WTC11 (cell line): ENCODE results near the gene DGKQ. TPM values are rescaled to one million over a fixed set of nuclear protein-coding genes. Genes with fewer than 3 reads are reported as not detected.

ENCODE experiments used
- ATAC-seq: fragments of 200-7000 bp; cut with Tn5 transposase; 2 replicates; pipeline ENCODE4 v1.10.0; 2021; ENCODE audit warnings: mild to moderate bottlenecking, moderate library complexity
- CTCF ChIA-PET: fragments of 300-600 bp; sonication (Branson Sonifier 250); formaldehyde crosslinking; loops from one replicate; lab custom pipeline; 2021; ENCODE audit warnings: antibody characterized with exemption; lab: Charles Lee
- POLR2A ChIA-PET: fragments of 350-600 bp; sonication (Branson Sonifier 250); formaldehyde crosslinking; loops from one replicate; lab custom pipeline; 2021; ENCODE audit warnings: antibody characterized with exemption; lab: Charles Lee
- DNase-seq: peaks from one replicate; pipeline ENCODE4 v3.0.0; 2021; ENCODE audit warnings: low spot score
- H3K27ac Mint-ChIP-seq: 2 replicates; pipeline ENCODE4 v1.8.0; 2021; ENCODE audit warnings: mixed read lengths
- H3K27me3 Mint-ChIP-seq: 2 replicates; pipeline ENCODE4 v1.8.0; 2021; ENCODE audit warnings: low read depth, mild to moderate bottlenecking, moderate library complexity, mixed read lengths
- H3K36me3 Mint-ChIP-seq: 2 replicates; pipeline ENCODE4 v1.8.0; 2021; ENCODE audit warnings: mixed read lengths
- H3K4me1 Mint-ChIP-seq: 2 replicates; pipeline ENCODE4 v1.8.0; 2022; ENCODE audit warnings: mixed read lengths
- H3K4me3 Mint-ChIP-seq: 2 replicates; pipeline ENCODE4 v1.8.0; 2021; ENCODE audit warnings: mild to moderate bottlenecking, moderate library complexity, mixed read lengths
- H3K9me3 Mint-ChIP-seq: 2 replicates; pipeline ENCODE4 v1.8.0; 2021; ENCODE audit warnings: mixed read lengths
- ATF1 ChIP-seq: sonication (generic); formaldehyde crosslinking; IDR thresholded peaks from 2 replicates; pipeline ENCODE4 v1.8.1; 2023; ENCODE audit warnings: mild to moderate bottlenecking, moderate library complexity, missing genetic modification reagents
- CREB1 ChIP-seq: sonication (generic); formaldehyde crosslinking; IDR thresholded peaks from 2 replicates; pipeline ENCODE4 v1.8.0; 2023; ENCODE audit warnings: mild to moderate bottlenecking, missing genetic modification reagents
- EMX1 ChIP-seq: fragments of 250-450 bp; sonication (Bioruptor Pico); IDR thresholded peaks from 2 replicates; pipeline ENCODE4 v1.8.0; 2021; ENCODE audit warnings: mild to moderate bottlenecking
- JAZF1 ChIP-seq: fragments of 250-450 bp; sonication (Bioruptor Pico); IDR thresholded peaks from 2 replicates; pipeline ENCODE4 v1.9.0; 2021; ENCODE audit warnings: moderate library complexity, mild to moderate bottlenecking, inconsistent platforms
- NFATC4 ChIP-seq: fragments of 250-450 bp; sonication (Bioruptor Pico); IDR thresholded peaks from 2 replicates; pipeline ENCODE4 v1.9.0; 2021; ENCODE audit warnings: mild to moderate bottlenecking
- SOX15 ChIP-seq: fragments of 250-450 bp; sonication (Bioruptor Pico); IDR thresholded peaks from 2 replicates; pipeline ENCODE4 v1.9.0; 2021; ENCODE audit warnings: mild to moderate bottlenecking
- SP1 ChIP-seq: sonication (generic); formaldehyde crosslinking; conservative IDR thresholded peaks from 2 replicates; pipeline ENCODE4 v1.8.1; 2022; ENCODE audit warnings: missing genetic modification reagents
- ZNF219 ChIP-seq: sonication (generic); formaldehyde crosslinking; IDR thresholded peaks from 2 replicates; pipeline ENCODE4 v1.8.0; 2023; ENCODE audit warnings: missing genetic modification reagents, mild to moderate bottlenecking, borderline replicate concordance
- ZNF232 ChIP-seq: sonication (generic); formaldehyde crosslinking; IDR thresholded peaks from 2 replicates; pipeline ENCODE4 v1.8.0; 2022; ENCODE audit warnings: mild to moderate bottlenecking, missing genetic modification reagents
- total RNA-seq: library from RNA; stranded (reverse); gene quantifications from 3 replicates; pipeline ENCODE4 v1.2.3, GENCODE V29; 2021
- TF ChIP-seq, protein P1 (sequence below): sonication (generic); formaldehyde crosslinking; IDR thresholded peaks from 2 replicates; pipeline ENCODE4 v1.8.0; 2023; ENCODE audit warnings: mild to moderate bottlenecking, missing genetic modification reagents
- TF ChIP-seq, protein P2 (sequence below): sonication (generic); formaldehyde crosslinking; IDR thresholded peaks from 2 replicates; pipeline ENCODE4 v1.8.0; 2022; ENCODE audit warnings: mild to moderate bottlenecking, missing genetic modification reagents
- TF ChIP-seq, protein P3 (sequence below): sonication (generic); formaldehyde crosslinking; IDR thresholded peaks from 2 replicates; pipeline ENCODE4 v1.8.1; 2023; ENCODE audit warnings: mild to moderate bottlenecking, missing genetic modification reagents
- TF ChIP-seq, protein P4 (sequence below): sonication (generic); formaldehyde crosslinking; IDR thresholded peaks from 2 replicates; pipeline ENCODE4 v1.8.0; 2023; ENCODE audit warnings: missing genetic modification reagents, mild to moderate bottlenecking, borderline replicate concordance
- TF ChIP-seq, protein P5 (sequence below): sonication (generic); formaldehyde crosslinking; IDR thresholded peaks from 2 replicates; pipeline ENCODE4 v1.8.0; 2023; ENCODE audit warnings: missing genetic modification reagents
- TF ChIP-seq, protein P6 (sequence below): sonication (generic); formaldehyde crosslinking; IDR thresholded peaks from 2 replicates; pipeline ENCODE4 v1.8.1; 2023; ENCODE audit warnings: mild to moderate bottlenecking, missing genetic modification reagents
- TF ChIP-seq, protein P7 (sequence below): sonication (generic); formaldehyde crosslinking; IDR thresholded peaks from 2 replicates; pipeline ENCODE4 v1.8.1; 2023; ENCODE audit warnings: mild to moderate bottlenecking, missing genetic modification reagents, moderate library complexity

Gene DGKQ
- total RNA-seq, 1 experiment from 2014 or later = 19.3 TPM

DNA sequence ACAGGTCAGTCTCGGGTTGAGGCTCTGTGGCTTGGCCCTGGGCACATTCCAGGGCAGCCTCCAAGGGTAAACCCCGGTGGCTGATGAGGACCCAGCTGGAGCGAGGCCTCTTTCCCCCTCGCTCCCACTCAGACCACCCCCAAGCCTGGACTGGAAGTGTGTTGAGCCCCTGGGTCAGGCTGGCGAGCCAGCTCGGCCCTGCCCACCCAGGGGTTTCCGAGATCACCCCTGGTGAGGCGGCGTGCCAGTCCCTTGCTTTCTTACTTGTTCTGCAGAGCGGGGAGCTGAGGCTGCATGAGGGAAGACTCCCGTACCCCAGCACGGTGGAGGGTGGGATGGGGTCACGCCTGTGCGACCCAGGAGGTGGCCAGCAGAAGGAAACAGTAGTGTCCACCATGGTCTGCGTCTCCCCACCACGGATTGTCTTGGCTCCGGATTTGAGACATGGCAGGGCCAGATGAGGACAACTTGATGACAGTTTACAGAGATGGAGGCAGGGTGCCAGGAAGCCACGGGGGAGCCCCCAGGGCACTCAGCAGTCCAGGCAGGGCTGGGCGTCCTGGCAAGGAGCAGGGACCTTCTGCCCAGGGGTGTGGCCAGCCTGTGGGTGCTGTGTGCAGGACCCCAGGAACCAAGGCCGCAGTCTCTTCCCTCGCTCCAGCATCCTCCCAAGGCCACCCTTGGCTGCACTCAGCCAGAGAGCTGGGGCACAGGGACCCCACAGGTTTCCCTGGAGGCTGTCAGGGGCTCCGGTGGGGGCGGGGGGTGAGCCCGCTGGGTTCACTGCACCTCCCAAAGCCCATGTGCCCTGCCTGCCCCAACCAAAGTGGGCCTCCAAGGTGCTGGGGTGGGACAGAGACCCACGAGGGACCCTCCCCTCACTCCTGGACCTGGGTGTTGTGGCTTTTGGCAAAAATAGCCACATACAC lies 31.5 kb upstream of the DGKQ start:
- no peak for TF ChIP-seq EMX1 (CRISPR knock-in tag)
- TF ChIP-seq, protein P1, sequence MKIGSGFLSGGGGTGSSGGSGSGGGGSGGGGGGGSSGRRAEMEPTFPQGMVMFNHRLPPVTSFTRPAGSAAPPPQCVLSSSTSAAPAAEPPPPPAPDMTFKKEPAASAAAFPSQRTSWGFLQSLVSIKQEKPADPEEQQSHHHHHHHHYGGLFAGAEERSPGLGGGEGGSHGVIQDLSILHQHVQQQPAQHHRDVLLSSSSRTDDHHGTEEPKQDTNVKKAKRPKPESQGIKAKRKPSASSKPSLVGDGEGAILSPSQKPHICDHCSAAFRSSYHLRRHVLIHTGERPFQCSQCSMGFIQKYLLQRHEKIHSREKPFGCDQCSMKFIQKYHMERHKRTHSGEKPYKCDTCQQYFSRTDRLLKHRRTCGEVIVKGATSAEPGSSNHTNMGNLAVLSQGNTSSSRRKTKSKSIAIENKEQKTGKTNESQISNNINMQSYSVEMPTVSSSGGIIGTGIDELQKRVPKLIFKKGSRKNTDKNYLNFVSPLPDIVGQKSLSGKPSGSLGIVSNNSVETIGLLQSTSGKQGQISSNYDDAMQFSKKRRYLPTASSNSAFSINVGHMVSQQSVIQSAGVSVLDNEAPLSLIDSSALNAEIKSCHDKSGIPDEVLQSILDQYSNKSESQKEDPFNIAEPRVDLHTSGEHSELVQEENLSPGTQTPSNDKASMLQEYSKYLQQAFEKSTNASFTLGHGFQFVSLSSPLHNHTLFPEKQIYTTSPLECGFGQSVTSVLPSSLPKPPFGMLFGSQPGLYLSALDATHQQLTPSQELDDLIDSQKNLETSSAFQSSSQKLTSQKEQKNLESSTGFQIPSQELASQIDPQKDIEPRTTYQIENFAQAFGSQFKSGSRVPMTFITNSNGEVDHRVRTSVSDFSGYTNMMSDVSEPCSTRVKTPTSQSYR (CRISPR knock-in tag) = no peak
- TF ChIP-seq JAZF1 (CRISPR knock-in tag) = no peak
- no peak for TF ChIP-seq ZNF219 (CRISPR knock-in tag)
- TF ChIP-seq, protein P2, sequence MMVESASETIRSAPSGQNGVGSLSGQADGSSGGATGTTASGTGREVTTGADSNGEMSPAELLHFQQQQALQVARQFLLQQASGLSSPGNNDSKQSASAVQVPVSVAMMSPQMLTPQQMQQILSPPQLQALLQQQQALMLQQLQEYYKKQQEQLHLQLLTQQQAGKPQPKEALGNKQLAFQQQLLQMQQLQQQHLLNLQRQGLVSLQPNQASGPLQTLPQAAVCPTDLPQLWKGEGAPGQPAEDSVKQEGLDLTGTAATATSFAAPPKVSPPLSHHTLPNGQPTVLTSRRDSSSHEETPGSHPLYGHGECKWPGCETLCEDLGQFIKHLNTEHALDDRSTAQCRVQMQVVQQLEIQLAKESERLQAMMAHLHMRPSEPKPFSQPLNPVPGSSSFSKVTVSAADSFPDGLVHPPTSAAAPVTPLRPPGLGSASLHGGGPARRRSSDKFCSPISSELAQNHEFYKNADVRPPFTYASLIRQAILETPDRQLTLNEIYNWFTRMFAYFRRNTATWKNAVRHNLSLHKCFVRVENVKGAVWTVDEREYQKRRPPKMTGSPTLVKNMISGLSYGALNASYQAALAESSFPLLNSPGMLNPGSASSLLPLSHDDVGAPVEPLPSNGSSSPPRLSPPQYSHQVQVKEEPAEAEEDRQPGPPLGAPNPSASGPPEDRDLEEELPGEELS (CRISPR knock-in tag) = no peak
- no peak for TF ChIP-seq NFATC4
- TF ChIP-seq, protein P3, sequence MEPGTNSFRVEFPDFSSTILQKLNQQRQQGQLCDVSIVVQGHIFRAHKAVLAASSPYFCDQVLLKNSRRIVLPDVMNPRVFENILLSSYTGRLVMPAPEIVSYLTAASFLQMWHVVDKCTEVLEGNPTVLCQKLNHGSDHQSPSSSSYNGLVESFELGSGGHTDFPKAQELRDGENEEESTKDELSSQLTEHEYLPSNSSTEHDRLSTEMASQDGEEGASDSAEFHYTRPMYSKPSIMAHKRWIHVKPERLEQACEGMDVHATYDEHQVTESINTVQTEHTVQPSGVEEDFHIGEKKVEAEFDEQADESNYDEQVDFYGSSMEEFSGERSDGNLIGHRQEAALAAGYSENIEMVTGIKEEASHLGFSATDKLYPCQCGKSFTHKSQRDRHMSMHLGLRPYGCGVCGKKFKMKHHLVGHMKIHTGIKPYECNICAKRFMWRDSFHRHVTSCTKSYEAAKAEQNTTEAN (CRISPR knock-in tag) = no peak
- no peak for TF ChIP-seq ZNF232 (CRISPR knock-in tag)
- no peak for TF ChIP-seq SP1 (CRISPR knock-in tag)
- no peak for TF ChIP-seq SOX15 (CRISPR knock-in tag)
- TF ChIP-seq, protein P4, sequence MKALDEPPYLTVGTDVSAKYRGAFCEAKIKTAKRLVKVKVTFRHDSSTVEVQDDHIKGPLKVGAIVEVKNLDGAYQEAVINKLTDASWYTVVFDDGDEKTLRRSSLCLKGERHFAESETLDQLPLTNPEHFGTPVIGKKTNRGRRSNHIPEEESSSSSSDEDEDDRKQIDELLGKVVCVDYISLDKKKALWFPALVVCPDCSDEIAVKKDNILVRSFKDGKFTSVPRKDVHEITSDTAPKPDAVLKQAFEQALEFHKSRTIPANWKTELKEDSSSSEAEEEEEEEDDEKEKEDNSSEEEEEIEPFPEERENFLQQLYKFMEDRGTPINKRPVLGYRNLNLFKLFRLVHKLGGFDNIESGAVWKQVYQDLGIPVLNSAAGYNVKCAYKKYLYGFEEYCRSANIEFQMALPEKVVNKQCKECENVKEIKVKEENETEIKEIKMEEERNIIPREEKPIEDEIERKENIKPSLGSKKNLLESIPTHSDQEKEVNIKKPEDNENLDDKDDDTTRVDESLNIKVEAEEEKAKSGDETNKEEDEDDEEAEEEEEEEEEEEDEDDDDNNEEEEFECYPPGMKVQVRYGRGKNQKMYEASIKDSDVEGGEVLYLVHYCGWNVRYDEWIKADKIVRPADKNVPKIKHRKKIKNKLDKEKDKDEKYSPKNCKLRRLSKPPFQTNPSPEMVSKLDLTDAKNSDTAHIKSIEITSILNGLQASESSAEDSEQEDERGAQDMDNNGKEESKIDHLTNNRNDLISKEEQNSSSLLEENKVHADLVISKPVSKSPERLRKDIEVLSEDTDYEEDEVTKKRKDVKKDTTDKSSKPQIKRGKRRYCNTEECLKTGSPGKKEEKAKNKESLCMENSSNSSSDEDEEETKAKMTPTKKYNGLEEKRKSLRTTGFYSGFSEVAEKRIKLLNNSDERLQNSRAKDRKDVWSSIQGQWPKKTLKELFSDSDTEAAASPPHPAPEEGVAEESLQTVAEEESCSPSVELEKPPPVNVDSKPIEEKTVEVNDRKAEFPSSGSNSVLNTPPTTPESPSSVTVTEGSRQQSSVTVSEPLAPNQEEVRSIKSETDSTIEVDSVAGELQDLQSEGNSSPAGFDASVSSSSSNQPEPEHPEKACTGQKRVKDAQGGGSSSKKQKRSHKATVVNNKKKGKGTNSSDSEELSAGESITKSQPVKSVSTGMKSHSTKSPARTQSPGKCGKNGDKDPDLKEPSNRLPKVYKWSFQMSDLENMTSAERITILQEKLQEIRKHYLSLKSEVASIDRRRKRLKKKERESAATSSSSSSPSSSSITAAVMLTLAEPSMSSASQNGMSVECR (CRISPR knock-in tag) = no peak
- TF ChIP-seq, protein P5, sequence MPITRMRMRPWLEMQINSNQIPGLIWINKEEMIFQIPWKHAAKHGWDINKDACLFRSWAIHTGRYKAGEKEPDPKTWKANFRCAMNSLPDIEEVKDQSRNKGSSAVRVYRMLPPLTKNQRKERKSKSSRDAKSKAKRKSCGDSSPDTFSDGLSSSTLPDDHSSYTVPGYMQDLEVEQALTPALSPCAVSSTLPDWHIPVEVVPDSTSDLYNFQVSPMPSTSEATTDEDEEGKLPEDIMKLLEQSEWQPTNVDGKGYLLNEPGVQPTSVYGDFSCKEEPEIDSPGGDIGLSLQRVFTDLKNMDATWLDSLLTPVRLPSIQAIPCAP (CRISPR knock-in tag) = no peak
- no peak for TF ChIP-seq CREB1
- TF ChIP-seq ATF1 (CRISPR knock-in tag) = no peak
- TF ChIP-seq, protein P6, sequence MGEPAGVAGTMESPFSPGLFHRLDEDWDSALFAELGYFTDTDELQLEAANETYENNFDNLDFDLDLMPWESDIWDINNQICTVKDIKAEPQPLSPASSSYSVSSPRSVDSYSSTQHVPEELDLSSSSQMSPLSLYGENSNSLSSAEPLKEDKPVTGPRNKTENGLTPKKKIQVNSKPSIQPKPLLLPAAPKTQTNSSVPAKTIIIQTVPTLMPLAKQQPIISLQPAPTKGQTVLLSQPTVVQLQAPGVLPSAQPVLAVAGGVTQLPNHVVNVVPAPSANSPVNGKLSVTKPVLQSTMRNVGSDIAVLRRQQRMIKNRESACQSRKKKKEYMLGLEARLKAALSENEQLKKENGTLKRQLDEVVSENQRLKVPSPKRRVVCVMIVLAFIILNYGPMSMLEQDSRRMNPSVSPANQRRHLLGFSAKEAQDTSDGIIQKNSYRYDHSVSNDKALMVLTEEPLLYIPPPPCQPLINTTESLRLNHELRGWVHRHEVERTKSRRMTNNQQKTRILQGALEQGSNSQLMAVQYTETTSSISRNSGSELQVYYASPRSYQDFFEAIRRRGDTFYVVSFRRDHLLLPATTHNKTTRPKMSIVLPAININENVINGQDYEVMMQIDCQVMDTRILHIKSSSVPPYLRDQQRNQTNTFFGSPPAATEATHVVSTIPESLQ (CRISPR knock-in tag) = no peak
- TF ChIP-seq, protein P7, sequence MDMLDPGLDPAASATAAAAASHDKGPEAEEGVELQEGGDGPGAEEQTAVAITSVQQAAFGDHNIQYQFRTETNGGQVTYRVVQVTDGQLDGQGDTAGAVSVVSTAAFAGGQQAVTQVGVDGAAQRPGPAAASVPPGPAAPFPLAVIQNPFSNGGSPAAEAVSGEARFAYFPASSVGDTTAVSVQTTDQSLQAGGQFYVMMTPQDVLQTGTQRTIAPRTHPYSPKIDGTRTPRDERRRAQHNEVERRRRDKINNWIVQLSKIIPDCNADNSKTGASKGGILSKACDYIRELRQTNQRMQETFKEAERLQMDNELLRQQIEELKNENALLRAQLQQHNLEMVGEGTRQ = no peak
- DNase-seq (no peak), ATAC-seq (no peak)
- Mint-ChIP-seq H3K9me3 (peaks cover 7% of the 10 kb centered on the region; the same call in 1 of the 2 replicates), H3K27ac (no peak overlapping the region), H3K4me3 (no peak overlapping the region), H3K27me3 (peaks cover 84% of the 10 kb centered on the region), H3K4me1 (peaks cover 6% of the 10 kb centered on the region; the same call in 1 of the 2 replicates), H3K36me3 (no peaks in the 10 kb centered on the region)
- ChIA-PET POLR2A (no interaction called here), CTCF (no interaction called here)
